NCI-H2171 treated with DMSO at 0.1 percent for 48 hours (cell line): ENCODE measurements around the gene PLCB4.
A peak's percentile ranks its signal among the peaks of the same experiment; 100 is the strongest.

Source experiments
- DNase-seq: peaks from one replicate; lab custom pipeline; 2025; lab: John Stamatoyannopoulos, UW

The PLCB4 gene

GRCh38 chr20:9223296-9223695 lies 154.4 kb downstream of the PLCB4 start:
- DNase-seq, result no peak

- DNase-seq, result no peak
Measured at GRCh38 chr20:9225879-9226278, 157.0 kb downstream of the PLCB4 start.

- no peak for DNase-seq
Measured at GRCh38 chr20:9227896-9228615, 159.2 kb downstream of the PLCB4 start.

- DNase-seq, result no peak
Measured at GRCh38 chr20:9228774-9229450, 160.0 kb downstream of the PLCB4 start.

- DNase-seq, result no peak
Measured at GRCh38 chr20:9230406-9230805, 161.5 kb downstream of the PLCB4 start.

GRCh38 chr20:9233804-9234203 lies 164.9 kb downstream of the PLCB4 start:
- no peak for DNase-seq

GRCh38 chr20:9235518-9235917 lies 166.6 kb downstream of the PLCB4 start:
- no peak for DNase-seq

GRCh38 chr20:9236458-9236857 lies 167.6 kb downstream of the PLCB4 start:
- DNase-seq, result no peak

GRCh38 chr20:9241232-9241692 lies 172.4 kb downstream of the PLCB4 start:
- DNase-seq, result no peak

GRCh38 chr20:9241721-9242427 lies 173.0 kb downstream of the PLCB4 start:
- DNase-seq, result no peak

GRCh38 chr20:9243986-9244385 lies 175.1 kb downstream of the PLCB4 start:
- no peak for DNase-seq

- no peak for DNase-seq
Measured at GRCh38 chr20:9244811-9245210, 175.9 kb downstream of the PLCB4 start.

- no peak for DNase-seq
Measured at GRCh38 chr20:9246731-9247130, 177.8 kb downstream of the PLCB4 start.

GRCh38 chr20:9250511-9250910 lies 181.6 kb downstream of the PLCB4 start:
- DNase-seq, result no peak

GRCh38 chr20:9253006-9253539 lies 184.2 kb downstream of the PLCB4 start:
- DNase-seq, result no peak

- DNase-seq, result no peak
Measured at GRCh38 chr20:9255171-9255570, 186.3 kb downstream of the PLCB4 start.

- peak; percentile 96 for DNase-seq
Measured at GRCh38 chr20:9256393-9256792, 187.5 kb downstream of the PLCB4 start.

- DNase-seq, result no peak
Measured at GRCh38 chr20:9258901-9259300, 190.0 kb downstream of the PLCB4 start.

GRCh38 chr20:9260027-9260426 lies 191.1 kb downstream of the PLCB4 start:
- no peak for DNase-seq

GRCh38 chr20:9261781-9262180 lies 192.9 kb downstream of the PLCB4 start:
- DNase-seq, result no peak

GRCh38 chr20:9262653-9263194 lies 193.8 kb downstream of the PLCB4 start:
- no peak for DNase-seq

- DNase-seq, result no peak
Measured at GRCh38 chr20:9269280-9269971, 200.5 kb downstream of the PLCB4 start.
